NB4 (cell line): ENCODE results near the gene FASN.

Experiments used
- POLR2A ChIP-seq: IDR thresholded peaks from 2 replicates; pipeline ENCODE4 v1.6.1; 2011; ENCODE audit warnings: mild to moderate bottlenecking; ENCODE audit not compliant: insufficient read length; ENCODE audit errors: extremely low read depth
- TF ChIP-seq, protein P1 (sequence below): IDR thresholded peaks from one replicate; pipeline ENCODE4 v1.5.1; 2012; ENCODE audit warnings: low read depth, low read length
- TF ChIP-seq, protein P2 (sequence below): IDR thresholded peaks from 2 replicates; pipeline ENCODE4 v1.6.1; 2011; ENCODE audit warnings: low read depth, low read length

DNA sequence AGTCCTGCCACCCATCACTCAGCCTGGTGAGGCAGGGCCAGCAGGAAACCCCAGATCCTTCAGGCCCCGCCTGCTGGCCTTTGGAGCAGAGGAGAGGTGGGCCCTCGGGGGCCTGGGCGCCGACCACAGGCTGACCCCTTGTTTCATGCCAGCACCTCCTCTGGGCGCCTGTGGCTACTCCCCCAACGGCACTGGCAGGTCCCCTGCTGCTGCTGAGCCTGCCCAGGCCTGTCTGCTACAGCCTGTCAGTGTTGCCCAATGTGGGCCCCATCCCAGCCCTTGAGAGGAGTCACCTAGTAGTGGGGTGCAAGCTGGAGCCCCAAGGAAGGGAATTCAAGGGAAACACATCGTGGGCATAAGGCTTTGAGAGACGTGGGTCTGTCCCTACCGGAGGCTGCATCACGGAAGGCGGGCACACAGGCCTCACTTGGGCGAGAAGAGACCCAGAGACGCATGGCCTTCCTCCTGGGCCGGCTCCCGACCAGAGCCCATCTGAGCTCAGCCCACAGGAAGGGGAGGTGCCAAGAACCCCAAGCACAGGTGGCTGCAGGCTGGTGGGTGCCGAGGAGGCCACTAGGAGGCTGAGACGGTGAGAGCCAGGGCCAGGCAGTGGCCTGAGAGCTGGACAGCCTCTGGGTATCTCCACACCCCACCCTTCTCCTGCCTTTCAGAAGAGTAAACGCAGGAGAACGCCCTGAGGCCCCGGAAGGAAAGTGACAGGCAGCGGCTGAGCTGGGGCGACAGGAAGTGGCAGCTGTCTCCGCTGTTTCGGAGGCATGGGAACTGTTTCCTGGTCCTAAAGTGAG is 8.0 kb upstream of the FASN start:
- TF ChIP-seq, protein P1, sequence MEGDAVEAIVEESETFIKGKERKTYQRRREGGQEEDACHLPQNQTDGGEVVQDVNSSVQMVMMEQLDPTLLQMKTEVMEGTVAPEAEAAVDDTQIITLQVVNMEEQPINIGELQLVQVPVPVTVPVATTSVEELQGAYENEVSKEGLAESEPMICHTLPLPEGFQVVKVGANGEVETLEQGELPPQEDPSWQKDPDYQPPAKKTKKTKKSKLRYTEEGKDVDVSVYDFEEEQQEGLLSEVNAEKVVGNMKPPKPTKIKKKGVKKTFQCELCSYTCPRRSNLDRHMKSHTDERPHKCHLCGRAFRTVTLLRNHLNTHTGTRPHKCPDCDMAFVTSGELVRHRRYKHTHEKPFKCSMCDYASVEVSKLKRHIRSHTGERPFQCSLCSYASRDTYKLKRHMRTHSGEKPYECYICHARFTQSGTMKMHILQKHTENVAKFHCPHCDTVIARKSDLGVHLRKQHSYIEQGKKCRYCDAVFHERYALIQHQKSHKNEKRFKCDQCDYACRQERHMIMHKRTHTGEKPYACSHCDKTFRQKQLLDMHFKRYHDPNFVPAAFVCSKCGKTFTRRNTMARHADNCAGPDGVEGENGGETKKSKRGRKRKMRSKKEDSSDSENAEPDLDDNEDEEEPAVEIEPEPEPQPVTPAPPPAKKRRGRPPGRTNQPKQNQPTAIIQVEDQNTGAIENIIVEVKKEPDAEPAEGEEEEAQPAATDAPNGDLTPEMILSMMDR: peak; percentile 25
- peak; percentile 76 for TF ChIP-seq POLR2A
- TF ChIP-seq, protein P2, sequence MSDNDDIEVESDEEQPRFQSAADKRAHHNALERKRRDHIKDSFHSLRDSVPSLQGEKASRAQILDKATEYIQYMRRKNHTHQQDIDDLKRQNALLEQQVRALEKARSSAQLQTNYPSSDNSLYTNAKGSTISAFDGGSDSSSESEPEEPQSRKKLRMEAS: peak; percentile 47
